Measurements from ENCODE around the gene RPRM. TPM values are rescaled to one million over a fixed set of nuclear protein-coding genes. Genes with fewer than 3 reads are reported as not detected.
"Not testable (repeated sequence)": the region's sequence is repeated elsewhere in the genome, so short reads cannot be mapped to it uniquely, and the experiment has no call there.

The RPRM gene
- total RNA-seq (2014; rRNA removed; shearing (Covaris generic)), result 0.10 TPM in 1 of 2 replicates, not detected in the other
- 0.37 and 0.58 TPM in 2 replicates for polyA plus RNA-seq (2014; cell fraction: nucleus; rRNA removed)

DNA sequence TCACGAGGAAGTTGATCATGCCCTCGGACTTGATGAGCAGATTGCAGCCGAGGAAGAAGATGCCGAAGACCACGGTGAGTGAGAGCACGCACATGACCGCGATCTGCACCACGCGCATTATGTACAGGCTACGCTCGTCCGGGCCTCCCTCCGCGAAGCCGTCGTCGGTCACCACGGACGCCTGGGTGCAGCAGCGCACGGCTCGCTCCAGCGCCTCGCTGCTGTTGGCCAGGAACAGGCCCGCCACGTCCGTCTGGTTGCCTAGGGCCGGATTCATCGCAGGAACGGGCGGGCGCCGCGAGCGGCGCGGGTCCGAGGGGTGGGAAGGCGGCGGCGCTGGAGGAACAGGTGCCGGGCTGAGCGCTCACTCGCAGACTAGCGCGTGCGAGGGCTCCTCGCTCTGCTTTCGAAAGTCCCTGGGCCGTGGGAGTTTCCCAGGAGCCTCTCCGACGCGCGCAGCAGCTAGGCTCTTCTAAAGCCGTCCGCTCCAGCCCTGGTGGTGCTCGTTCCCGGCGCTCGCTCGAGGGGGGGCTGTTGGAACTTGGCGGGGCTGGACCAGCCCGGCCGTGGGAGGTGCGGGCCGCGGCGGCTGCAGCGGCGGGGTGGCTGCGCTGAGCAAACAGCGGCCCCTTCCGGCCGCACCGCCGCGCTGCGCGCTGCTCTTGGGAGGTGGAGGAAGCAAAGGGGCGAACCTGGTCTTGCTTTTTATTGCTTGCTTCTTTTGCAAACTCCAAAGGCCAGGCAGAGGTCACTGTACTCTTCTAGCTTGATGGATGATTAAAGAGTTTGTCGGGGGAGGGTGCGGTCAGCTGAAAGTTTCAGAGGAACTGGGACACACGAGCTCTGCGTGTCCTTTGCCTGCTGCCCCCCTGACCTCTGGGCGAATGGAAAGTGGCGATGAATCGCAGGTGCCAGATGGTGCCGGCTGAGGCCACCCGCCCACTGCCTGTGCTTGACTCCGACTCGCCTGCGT, at the start of gene RPRM:
TSS of gene RPRM (minus strand) at position 474 of the 973 bp plus-strand sequence. CDS start at position 277, 197 bp downstream.
- DNase-seq (ENCODE audit: extremely low read depth, low read depth), result peak; percentile 49

DNA sequence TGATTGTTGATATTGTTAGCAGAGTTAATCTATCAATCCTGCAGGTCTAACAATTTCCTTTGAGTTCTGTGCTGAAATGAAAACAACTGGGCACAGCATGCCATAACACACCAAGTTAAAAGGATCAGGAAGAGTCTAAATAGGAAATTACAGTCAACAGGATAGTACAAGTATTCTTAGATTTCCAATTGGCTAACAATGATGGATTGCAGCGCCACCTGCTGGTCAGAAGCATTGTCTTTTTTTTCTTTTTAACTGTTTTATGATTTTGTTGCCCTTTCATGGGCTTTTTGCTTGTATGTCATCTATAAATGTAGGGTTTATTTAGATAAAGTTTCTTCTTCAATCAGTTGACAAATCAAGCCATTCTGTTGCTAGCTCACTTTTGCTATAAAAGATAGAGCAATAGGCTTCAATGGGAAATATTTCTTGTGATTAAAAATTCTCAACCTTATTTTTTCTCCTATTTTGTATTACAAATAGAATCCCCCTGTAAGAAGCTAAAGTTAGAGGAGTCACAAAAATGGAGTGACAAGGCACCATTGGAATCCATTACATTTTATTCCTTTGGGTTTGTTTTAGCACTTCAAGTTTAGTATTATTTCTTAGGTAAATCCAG, 40.8 kb upstream of the RPRM start:
- DNase-seq (ENCODE audit: extremely low read depth, low read depth), result peak; percentile 62

DNA sequence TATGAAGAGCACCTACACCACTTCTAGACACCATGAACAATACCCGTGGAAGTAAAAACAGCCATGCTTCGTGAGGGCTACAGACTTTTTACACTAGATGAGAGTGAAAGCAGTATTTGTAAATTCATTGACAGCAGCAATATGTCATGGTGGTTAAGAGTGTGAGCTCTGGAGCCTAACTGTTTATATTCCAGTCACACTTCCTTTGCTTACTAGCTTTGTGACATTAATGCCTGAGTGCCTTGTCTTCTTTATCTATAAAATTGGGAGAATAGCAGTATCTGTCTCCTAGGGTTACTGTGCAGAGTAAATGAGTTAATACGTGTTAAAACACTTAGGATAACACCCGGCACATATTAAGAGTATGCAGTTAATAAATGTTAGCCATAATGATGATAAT, 33.8 kb upstream of the RPRM start:
- no peak for DNase-seq (ENCODE audit: extremely low read depth, low read depth)

DNA sequence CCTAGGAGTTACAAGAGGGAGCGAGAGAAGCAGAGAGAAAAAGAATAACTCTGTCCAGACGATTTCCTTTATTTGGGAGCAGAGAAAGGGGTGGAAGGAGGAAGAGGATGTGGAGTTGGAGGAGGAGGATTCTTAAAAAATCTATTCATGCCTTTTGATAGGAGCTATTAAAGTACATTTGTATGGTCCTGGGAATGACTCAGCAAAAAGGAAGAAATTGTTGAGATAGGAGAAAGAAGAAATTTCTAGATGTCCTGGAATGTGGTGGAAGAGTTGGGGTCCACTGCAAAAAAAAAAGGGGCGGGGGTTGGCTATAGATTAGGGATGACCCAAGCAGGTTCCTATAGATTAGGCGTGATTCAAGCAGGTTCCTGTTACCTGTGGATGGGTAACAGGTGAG, 32.4 kb upstream of the RPRM start:
- DNase-seq (ENCODE audit: extremely low read depth, low read depth), result no peak

DNA sequence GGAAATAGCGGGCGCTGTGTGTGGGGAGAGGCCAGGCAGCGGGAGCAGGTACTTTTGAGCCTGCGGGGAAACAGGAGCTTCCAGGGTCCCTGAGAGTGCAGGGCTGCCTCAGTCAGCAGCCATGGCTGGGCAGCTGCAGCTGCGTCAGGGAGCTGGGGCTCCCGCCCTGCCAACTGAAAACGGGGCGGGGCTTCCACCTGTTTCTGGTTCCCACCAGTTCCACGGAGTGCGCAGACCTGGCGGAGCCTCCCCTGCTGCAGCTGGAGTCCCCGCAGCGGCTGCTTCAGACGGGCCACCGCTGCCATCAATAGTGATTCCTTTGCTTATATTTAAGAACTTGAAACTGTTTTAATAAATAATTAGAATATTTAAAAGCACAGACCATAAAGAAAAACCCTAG, 30.6 kb upstream of the RPRM start:
- no peak for DNase-seq (ENCODE audit: extremely low read depth, low read depth)

DNA sequence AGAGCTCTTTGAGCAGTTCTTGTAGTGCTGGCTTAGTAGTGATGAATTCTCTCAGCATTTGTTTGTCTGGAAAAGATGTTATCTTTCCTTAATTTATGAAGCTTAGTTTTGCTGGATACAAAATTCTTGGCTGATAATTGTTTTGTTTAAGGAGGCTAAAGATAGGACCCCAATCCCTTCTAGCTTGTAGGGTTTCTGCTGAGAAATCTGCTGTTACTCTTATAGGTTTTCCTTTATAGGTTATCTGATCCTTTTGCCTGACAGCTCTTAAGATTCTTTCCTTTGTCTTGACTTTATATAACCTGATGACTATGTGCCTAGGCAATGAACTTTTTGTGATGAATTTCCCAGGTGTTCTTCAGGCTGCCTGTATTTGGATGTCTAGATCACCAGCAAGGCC, 27.9 kb upstream of the RPRM start:
- not testable (repeated sequence) for DNase-seq (ENCODE audit: extremely low read depth, low read depth)

DNA sequence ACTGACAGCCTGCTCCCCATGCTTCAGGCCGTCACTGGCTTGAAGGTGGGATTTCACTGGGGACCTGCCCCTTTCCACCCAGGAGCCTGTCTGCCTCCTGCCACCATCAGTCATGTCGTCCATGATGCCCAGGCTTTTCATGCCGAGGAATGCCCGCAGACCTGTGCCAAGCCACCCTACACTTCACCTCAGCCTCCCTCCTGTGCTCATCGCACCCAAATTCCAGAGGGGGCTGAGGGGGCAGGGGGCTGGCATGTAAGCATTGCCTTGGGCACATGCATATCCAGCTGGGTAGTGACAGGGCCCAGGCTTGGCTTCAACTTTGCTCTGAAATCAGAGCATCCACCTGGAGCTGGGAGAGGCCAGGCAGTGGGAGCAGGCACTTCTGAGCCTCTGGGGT, 20.9 kb upstream of the RPRM start:
- DNase-seq (ENCODE audit: extremely low read depth, low read depth), result no peak

DNA sequence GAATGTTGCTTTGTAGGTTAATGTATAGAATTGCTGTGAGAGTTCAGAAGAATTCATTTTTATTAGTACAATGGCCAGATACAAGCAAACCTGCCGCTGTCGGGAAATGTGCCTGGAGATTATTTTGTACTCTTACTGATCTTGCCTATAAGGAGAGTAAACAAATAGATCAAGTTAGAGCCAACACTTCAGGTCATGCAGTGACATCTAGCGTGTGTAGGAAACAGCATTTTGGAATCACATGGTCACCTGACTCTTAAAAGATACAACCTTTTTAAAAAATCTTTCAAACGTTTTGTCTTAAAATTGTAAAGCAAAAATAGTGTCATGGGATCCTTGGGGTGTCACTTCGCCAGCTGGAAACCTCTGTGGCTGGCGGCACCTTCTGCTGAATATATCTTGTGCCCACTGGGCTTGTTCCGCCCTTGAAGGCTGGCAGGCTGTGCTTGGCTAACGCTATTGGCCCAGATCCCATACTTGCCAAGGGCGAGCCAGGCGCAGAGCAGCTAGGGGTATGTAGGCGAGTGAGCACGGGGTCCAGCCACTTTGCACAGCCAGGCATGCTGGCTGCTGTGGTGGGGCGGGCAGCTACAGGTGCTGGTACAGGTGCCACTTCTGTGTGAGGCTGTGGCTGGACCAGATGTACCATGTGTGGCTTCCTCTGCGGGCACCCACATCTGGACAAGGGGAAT, 19.5 kb upstream of the RPRM start:
- DNase-seq (ENCODE audit: extremely low read depth, low read depth), result no peak

DNA sequence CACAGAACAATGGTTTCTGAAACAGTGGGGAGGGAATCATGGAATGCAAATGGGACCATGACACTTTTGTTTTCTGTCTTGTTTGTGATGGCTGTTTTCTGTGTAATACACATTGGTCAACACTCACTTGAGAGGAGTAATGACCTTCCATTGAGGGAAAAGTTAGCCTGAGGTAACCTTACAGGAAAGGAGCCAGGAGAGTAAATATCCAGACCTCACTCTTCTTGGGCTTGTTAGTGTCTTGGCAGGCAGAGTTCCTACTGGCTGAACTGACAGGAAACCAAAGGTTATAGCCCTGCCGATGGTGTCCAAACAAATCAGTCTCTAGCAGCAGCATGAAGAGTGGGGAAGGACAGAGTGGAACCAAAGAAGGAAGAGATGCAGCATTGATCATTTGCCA, 17.2 kb upstream of the RPRM start:
- no peak for DNase-seq (ENCODE audit: extremely low read depth, low read depth)

DNA sequence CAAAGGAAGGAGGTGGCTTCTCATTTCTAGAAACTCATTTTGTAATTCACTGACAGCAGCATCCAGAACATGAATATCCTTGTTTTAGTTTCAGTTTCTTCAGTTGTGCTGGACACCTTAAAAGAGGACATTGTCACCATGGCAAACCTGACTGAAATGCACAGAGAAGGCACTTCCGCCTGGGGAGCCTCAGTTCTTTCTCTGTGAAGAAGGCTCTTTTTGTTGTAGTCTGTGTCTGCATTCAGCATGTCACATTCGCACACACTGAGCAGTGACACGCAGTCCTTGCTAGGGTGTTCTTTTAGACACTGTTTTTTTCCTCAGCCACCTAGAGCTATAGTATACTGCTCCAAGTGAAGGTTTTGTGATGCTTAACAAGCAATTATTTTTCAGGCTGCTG, 9.5 kb upstream of the RPRM start:
- DNase-seq (ENCODE audit: extremely low read depth, low read depth), result no peak

DNA sequence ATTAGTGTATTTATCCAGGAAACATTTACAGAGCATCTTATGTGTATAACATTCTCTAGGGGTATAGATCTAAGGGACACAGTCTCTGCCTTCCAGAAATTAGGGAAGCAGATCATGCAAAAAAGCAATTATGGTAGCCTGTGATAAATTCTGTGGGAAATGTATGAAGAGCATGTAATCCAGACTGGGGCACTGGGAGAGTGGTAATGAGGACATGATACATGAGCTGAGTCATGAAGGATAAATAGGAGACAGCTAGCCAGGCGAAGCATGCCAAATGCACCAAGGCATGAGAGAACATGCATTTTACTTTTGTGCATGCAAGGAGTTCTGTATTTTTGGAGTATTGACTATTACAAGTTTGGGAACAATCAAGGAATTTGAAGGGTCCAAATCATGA, 8.9 kb upstream of the RPRM start:
- DNase-seq (ENCODE audit: extremely low read depth, low read depth), result no peak

DNA sequence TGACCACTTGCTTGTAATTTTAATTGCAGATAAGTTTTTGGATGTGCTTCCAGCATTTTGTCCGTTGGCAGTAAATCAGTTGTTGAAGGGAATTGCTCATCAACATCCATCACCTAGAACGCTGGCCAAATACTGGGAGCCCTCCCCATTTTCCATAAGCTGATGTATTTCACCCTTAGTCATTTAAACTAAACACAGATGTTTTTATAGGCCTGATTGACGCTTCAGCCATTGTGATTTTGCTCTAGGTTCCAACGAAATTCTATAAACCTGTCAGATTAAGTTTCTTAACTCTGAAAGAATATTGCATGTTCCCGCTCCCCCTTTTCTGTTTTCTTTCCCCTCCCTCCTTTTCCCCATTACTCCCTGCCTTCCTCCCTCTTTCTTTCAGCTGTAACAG, 1.0 kb upstream of the RPRM start:
- DNase-seq (ENCODE audit: extremely low read depth, low read depth), result no peak

DNA sequence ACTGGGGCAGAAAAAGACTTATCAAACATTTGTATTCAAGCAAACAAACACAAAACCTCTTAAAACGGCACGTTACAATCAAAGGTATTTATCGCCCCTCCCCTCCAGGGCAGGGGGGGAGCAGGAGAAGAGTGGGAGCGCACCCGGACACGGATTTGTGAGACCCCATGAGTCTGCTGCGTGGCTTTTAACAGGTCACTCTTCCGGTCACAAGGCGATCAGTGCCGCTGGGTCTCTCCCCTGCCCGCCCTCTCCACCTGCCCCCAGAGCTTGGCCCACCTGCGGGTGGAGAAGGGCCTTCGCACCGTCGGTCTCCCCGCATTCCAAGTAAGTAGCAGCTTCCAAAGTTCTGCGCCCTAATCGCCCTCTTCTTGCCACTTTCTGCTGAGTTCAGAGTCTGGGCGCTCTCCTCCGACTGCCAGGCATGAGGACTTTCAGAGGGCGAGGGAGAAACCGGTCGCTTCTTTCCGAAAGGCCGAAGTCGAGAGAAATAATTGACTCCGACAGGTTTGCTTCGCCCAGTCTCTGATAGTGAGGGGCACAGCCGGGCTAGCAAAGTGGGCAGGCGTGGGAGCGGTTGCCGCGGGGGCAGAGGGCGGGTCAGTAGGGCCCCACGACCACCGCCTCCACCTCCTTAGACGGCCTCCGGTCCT, 800 bp downstream of the RPRM start:
- DNase-seq (ENCODE audit: extremely low read depth, low read depth), result no peak

DNA sequence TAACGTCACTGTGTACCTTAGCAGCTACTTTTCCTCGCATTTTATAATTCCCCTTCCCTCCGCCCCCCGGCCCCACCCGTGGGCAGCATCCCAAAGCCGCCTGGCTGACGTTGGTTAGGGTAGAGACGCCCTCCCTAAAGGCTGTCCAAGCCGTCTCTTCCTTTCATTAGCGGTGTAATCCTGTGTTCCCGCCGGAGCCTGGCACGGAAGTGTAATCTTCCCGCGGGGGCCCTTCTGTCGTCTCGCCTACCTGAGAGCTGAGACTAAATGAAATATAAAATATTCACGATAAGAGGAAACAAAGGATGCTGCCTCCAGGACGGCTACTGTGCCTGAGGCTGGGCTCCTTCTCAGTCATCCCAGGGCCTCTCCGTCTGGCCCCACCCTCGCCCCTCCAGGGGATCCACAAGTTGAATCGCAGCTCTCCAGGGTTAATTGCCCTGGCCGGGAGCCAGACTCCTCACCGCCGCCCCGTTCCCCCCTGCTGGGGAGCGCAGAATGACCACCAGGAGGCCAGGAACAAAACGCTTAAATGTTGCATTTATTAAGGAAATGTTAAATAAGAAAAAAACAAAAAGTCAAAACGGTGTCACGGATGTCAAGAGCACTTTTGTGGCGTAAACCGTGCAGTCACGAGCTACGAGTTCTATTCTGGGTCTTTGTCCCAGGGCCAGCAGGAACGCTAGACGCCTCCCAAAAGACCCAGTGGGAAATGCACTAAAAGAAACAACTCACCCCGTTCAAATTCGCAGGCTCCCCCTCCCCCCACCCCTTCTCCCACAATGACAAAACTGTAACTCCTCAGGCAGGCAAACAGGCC, 1.5 kb downstream of the RPRM start:
- DNase-seq (ENCODE audit: extremely low read depth, low read depth), result no peak

DNA sequence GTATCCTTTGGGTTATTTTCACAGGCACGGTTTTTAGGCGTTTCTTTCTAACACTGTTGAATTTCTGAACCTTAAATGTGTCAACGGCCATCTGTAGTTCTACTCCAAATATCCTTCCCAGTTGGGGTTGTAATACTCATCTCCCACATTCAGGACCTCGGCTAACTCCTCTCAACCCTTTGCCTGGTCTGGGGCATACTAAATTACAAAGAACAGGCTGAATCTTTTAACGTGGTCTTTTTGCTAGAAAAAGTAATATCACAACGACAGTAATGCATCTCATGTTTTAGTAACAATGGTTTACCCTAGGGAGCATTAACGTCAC, 2.1 kb downstream of the RPRM start:
- DNase-seq (ENCODE audit: extremely low read depth, low read depth), result no peak

DNA sequence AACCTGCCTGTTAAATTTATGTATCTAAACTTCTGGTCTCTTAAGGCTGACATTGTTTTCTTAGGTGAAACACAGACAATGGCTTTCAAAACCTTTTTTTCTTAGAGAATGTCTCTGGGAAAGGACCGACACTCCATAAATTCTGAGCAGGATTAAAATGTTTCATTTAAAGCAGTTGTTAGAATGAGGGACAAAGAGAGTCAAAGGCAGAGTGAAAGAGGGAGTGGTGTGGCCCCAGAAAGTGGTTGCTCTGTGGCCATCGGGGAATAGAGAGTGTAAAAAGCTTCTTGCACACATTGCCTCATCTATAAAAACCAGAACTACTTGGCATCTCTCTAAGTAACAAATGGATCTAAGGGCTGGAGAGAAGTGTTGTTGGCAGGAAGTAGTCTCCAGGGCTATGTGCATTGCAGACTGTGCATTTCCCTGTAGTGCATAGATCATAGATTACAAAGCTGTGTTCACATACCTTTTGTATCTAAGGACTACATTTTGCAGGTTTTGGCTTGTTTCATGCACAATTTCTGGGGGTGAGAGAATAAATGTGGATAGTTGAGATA, 3.6 kb downstream of the RPRM start:
- no peak for DNase-seq (ENCODE audit: extremely low read depth, low read depth)

DNA sequence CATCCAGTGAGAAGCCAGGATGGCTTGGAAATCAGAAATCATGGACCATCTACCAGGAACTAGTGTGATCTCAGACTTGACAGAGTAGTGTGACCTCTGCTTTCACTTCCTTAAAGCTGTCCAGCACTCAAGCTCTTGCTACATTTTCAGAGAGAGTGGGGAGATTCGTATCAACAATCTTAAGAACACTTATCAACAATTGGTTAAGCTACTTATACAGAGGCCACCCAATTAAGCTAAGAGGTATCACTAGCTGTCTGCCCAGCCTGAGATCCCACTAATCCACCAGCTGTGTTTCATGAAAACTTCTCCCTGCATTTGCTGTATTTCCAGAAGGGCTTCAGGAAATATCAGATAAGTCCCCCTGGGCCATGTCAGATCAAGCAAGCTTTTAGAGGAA, 4.2 kb downstream of the RPRM start:
- DNase-seq (ENCODE audit: extremely low read depth, low read depth), result no peak

DNA sequence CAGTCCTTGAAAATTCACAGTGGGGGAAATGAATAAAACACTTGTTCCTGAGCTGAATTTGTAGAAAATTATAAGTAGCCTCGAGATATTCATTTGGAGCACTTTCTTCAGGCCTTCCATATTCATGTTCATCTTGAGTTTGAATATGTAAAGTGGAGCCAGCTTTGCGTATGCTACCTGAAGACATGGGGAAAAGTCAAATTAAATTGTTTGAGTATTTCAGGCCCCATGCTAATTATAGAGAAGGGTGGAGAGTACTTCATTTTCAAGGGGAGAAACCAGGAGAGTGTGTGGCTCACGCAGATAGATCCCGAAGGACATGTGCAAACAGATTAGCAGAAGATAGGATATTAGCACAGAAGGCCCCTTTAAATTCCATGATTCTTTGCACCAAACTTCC, 7.7 kb downstream of the RPRM start:
- no peak for DNase-seq (ENCODE audit: extremely low read depth, low read depth)

DNA sequence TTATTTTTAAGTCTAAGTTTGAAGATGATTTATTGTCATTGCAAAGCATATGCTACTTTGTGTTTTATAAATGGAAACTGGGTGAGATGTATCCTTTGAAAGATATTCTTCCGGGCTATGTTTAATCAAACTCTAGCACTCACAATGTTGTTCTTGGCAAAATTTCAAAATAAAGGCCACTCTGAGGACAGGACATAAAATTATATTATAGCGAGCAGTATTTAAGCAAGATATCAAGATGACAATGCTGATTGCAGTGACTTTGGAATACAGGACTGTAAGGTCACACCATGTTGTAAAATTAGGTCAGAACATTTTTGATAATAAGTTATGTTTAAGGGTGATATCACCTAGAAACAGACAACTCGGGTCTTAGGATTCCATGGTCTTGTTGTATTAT, 14.2 kb downstream of the RPRM start:
- DNase-seq (ENCODE audit: extremely low read depth, low read depth), result no peak

DNA sequence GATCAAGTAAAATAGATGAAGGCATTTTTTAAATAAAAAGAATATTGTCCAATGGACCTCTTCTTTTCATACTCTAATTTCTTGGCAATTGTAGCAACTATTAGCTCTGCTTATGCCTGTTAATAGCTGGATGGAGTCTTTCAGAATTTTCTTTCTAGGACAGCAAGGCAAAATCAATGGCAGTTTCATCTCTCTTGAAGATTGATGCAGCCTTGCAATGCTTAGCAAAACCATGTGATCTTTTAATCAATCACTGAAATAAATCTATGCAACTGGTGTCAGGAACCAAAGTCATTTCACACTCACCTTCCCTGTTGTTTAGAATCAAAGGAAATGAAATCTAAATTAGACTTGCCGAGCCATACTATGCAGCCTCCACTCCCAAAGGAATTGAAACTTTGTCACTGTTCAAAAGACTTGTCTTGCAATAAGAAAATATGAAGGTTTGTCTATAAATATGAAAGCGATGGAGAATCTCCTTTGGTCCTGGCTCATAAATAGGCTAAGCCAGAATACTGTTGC, 16.2 kb downstream of the RPRM start:
- DNase-seq (ENCODE audit: extremely low read depth, low read depth), result no peak
